Retinal pigment epithelial cell (primary cell): ENCODE measurements around the gene SRBD1.

Experiments used
- DNase-seq: peaks from one replicate; pipeline ENCODE4 v3.0.0-alpha.2; 2010; ENCODE audit warnings: low read depth
- H3K4me3 ChIP-seq: 2 replicates; pipeline ENCODE4 v1.5.1; 2011; ENCODE audit warnings: mild to moderate bottlenecking, low read length, control low read depth, moderate library complexity
- CTCF ChIP-seq: conservative IDR thresholded peaks from 2 replicates; pipeline ENCODE4 v1.5.1; 2011; ENCODE audit warnings: low read depth, low read length, control low read depth, inconsistent platforms

SRBD1 gene

GRCh38 chr2:45631319-45631718, 20.3 kb upstream of the SRBD1 start:
- no peak for TF ChIP-seq CTCF
- DNase-seq = no peak
- no peak overlapping the region for H3K4me3 ChIP-seq

GRCh38 chr2:45629971-45630370, 18.9 kb upstream of the SRBD1 start:
- DNase-seq = no peak
- no peak overlapping the region for H3K4me3 ChIP-seq
- no peak for TF ChIP-seq CTCF

- no peak for DNase-seq
- TF ChIP-seq CTCF = no peak
- no peak overlapping the region for H3K4me3 ChIP-seq
These were observed 16.8 kb upstream of the SRBD1 start for GRCh38 chr2:45627911-45628310.

- no peak for TF ChIP-seq CTCF
- no peak for DNase-seq
- H3K4me3 ChIP-seq = no peak overlapping the region
These were observed 15.5 kb upstream of the SRBD1 start for GRCh38 chr2:45626387-45627221.

GRCh38 chr2:45625824-45626223, 14.8 kb upstream of the SRBD1 start:
- no peak for DNase-seq
- no peak for TF ChIP-seq CTCF
- no peak overlapping the region for H3K4me3 ChIP-seq

GRCh38 chr2:45623098-45623497, 12.0 kb upstream of the SRBD1 start:
- TF ChIP-seq CTCF = no peak
- H3K4me3 ChIP-seq = no peak overlapping the region
- DNase-seq = no peak
